ENCODE measurements around the gene PERP.

The PERP gene

GRCh38 chr6:138044972-138045371 lies 62.2 kb downstream of the PERP start:
- no peak for DNase-seq (ENCODE audit: extremely low read depth, low read depth)
- no peak for TF ChIP-seq CTCF (IDR thresholded peaks at IDR 0.05; ENCODE audit: low read depth, low read length)

DNA sequence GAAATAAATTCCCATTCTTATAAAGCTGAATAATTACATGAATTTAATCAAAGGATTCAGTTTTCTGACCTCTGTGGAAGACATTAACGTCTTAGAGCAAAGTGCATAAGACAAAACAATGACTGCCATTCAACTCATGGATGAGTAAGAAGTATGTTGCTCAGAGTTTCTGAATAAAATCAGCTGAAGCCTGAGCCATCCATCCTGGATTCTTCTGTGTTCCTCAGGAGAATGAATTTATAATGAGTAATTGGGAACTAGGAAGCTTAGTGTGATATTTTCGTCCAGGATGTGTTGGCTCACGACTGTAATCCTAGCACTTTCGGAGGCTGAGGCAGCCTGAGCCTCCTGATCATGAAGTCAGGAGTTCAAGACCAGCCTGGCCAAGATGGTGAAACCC lies 62.8 kb downstream of the PERP start:
- no peak for TF ChIP-seq CTCF (IDR thresholded peaks at IDR 0.05; ENCODE audit: low read depth, low read length)
- DNase-seq (ENCODE audit: extremely low read depth, low read depth), result no peak
